Measurements from ENCODE around the gene FGF3.

The FGF3 gene

GRCh38 chr11:69818603-69819441, at the start of gene FGF3:
Gene FGF3 (minus strand): TSS chr11:69819416. CDS start chr11:69818933, 483 bp downstream.
- Histone ChIP-seq H3K4me1 (ENCODE audit: control insufficient read depth in 1 of 2, insufficient read depth in 2 of 2, low read length in 2 of 2) (no peaks in the 10 kb centered on the region), H3K4me3 (ENCODE audit: low read depth in 1 of 2, low read length in 2 of 2) (no peak within 1 kb of the TSS), H3K9me3 (ENCODE audit: control insufficient read depth in 1 of 2, low read length in 2 of 2) (no peaks in the 10 kb centered on the region), H3K9ac (ENCODE audit: low read depth in 1 of 2, low read length in 2 of 2) (no peak within 1 kb of the TSS), H3K27me3 (ENCODE audit: control insufficient read depth in 1 of 2, insufficient read depth in 2 of 2, low read length in 2 of 2) (peaks cover 55 to 58% of the 10 kb centered on the region in 2 donors), H3K36me3 (ENCODE audit: control insufficient read depth in 1 of 2, insufficient read depth in 2 of 2, low read length in 2 of 2) (no peaks in the 10 kb centered on the region), H3K27ac (ENCODE audit: low read depth, low read length) (no peak within 1 kb of the TSS)

- peaks cover 0 to 8% of the 10 kb centered on the region in 2 donors for H3K4me1 ChIP-seq (ENCODE audit: control insufficient read depth in 1 of 2, insufficient read depth in 2 of 2, low read length in 2 of 2)
- H3K4me3 ChIP-seq (ENCODE audit: low read depth in 1 of 2, low read length in 2 of 2) = no peak overlapping the region
- peaks cover 16 to 26% of the 10 kb centered on the region in 2 donors for H3K27me3 ChIP-seq (ENCODE audit: control insufficient read depth in 1 of 2, insufficient read depth in 2 of 2, low read length in 2 of 2)
- no peak overlapping the region for H3K9ac ChIP-seq (ENCODE audit: low read depth in 1 of 2, low read length in 2 of 2)
- no peaks in the 10 kb centered on the region for H3K9me3 ChIP-seq (ENCODE audit: control insufficient read depth in 1 of 2, low read length in 2 of 2)
- no peaks in the 10 kb centered on the region for H3K36me3 ChIP-seq (ENCODE audit: control insufficient read depth in 1 of 2, insufficient read depth in 2 of 2, low read length in 2 of 2)
- H3K27ac ChIP-seq (ENCODE audit: low read depth, low read length) = no peak overlapping the region
Observed at GRCh38 chr11:69868871-69869270, 49.7 kb upstream of the FGF3 start.

GRCh38 chr11:69868006-69868810, 49.0 kb upstream of the FGF3 start:
- Histone ChIP-seq H3K9ac (ENCODE audit: low read depth in 1 of 2, low read length in 2 of 2) (no peak overlapping the region), H3K27me3 (ENCODE audit: control insufficient read depth in 1 of 2, insufficient read depth in 2 of 2, low read length in 2 of 2) (peaks cover 19 to 26% of the 10 kb centered on the region in 2 donors)

GRCh38 chr11:69867076-69868005, 48.1 kb upstream of the FGF3 start:
- Histone ChIP-seq H3K9me3 (ENCODE audit: control insufficient read depth in 1 of 2, low read length in 2 of 2) (no peaks in the 10 kb centered on the region), H3K4me1 (ENCODE audit: control insufficient read depth in 1 of 2, insufficient read depth in 2 of 2, low read length in 2 of 2) (no peaks in the 10 kb centered on the region), H3K9ac (ENCODE audit: low read depth in 1 of 2, low read length in 2 of 2) (no peak overlapping the region), H3K27ac (ENCODE audit: low read depth, low read length) (no peak overlapping the region), H3K27me3 (ENCODE audit: control insufficient read depth in 1 of 2, insufficient read depth in 2 of 2, low read length in 2 of 2) (peaks cover 17 to 26% of the 10 kb centered on the region in 2 donors), H3K36me3 (ENCODE audit: control insufficient read depth in 1 of 2, insufficient read depth in 2 of 2, low read length in 2 of 2) (no peaks in the 10 kb centered on the region), H3K4me3 (ENCODE audit: low read depth in 1 of 2, low read length in 2 of 2) (no peak overlapping the region)

More at GRCh38 chr11:69868006-69868810, 49.0 kb upstream of the FGF3 start:
- Histone ChIP-seq H3K27ac (ENCODE audit: low read depth, low read length) (no peak overlapping the region), H3K4me1 (ENCODE audit: control insufficient read depth in 1 of 2, insufficient read depth in 2 of 2, low read length in 2 of 2) (peaks cover 0 to 5% of the 10 kb centered on the region in 2 donors), H3K36me3 (ENCODE audit: control insufficient read depth in 1 of 2, insufficient read depth in 2 of 2, low read length in 2 of 2) (no peaks in the 10 kb centered on the region), H3K9me3 (ENCODE audit: control insufficient read depth in 1 of 2, low read length in 2 of 2) (no peaks in the 10 kb centered on the region), H3K4me3 (ENCODE audit: low read depth in 1 of 2, low read length in 2 of 2) (no peak overlapping the region)

GRCh38 chr11:69866648-69867047, 47.4 kb upstream of the FGF3 start:
- Histone ChIP-seq H3K27ac (ENCODE audit: low read depth, low read length) (no peak overlapping the region), H3K9me3 (ENCODE audit: control insufficient read depth in 1 of 2, low read length in 2 of 2) (no peaks in the 10 kb centered on the region), H3K4me3 (ENCODE audit: low read depth in 1 of 2, low read length in 2 of 2) (no peak overlapping the region), H3K4me1 (ENCODE audit: control insufficient read depth in 1 of 2, insufficient read depth in 2 of 2, low read length in 2 of 2) (no peaks in the 10 kb centered on the region), H3K36me3 (ENCODE audit: control insufficient read depth in 1 of 2, insufficient read depth in 2 of 2, low read length in 2 of 2) (no peaks in the 10 kb centered on the region), H3K9ac (ENCODE audit: low read depth in 1 of 2, low read length in 2 of 2) (no peak overlapping the region), H3K27me3 (ENCODE audit: control insufficient read depth in 1 of 2, insufficient read depth in 2 of 2, low read length in 2 of 2) (peaks cover 21 to 32% of the 10 kb centered on the region in 2 donors)

GRCh38 chr11:69865707-69866106, 46.5 kb upstream of the FGF3 start:
- no peak overlapping the region for H3K9ac ChIP-seq (ENCODE audit: low read depth in 1 of 2, low read length in 2 of 2)
- H3K27me3 ChIP-seq (ENCODE audit: control insufficient read depth in 1 of 2, insufficient read depth in 2 of 2, low read length in 2 of 2) = peaks cover 28 to 37% of the 10 kb centered on the region in 2 donors
- no peaks in the 10 kb centered on the region for H3K4me1 ChIP-seq (ENCODE audit: control insufficient read depth in 1 of 2, insufficient read depth in 2 of 2, low read length in 2 of 2)

GRCh38 chr11:69864686-69865661, 45.8 kb upstream of the FGF3 start:
- no peak overlapping the region for H3K27ac ChIP-seq (ENCODE audit: low read depth, low read length)
- no peaks in the 10 kb centered on the region for H3K36me3 ChIP-seq (ENCODE audit: control insufficient read depth in 1 of 2, insufficient read depth in 2 of 2, low read length in 2 of 2)
- no peak overlapping the region for H3K4me3 ChIP-seq (ENCODE audit: low read depth in 1 of 2, low read length in 2 of 2)
- no peaks in the 10 kb centered on the region for H3K9me3 ChIP-seq (ENCODE audit: control insufficient read depth in 1 of 2, low read length in 2 of 2)
- H3K27me3 ChIP-seq (ENCODE audit: control insufficient read depth in 1 of 2, insufficient read depth in 2 of 2, low read length in 2 of 2) = peaks cover 28 to 37% of the 10 kb centered on the region in 2 donors
- no peak overlapping the region for H3K9ac ChIP-seq (ENCODE audit: low read depth in 1 of 2, low read length in 2 of 2)
- no peaks in the 10 kb centered on the region for H3K4me1 ChIP-seq (ENCODE audit: control insufficient read depth in 1 of 2, insufficient read depth in 2 of 2, low read length in 2 of 2)

More at GRCh38 chr11:69865707-69866106, 46.5 kb upstream of the FGF3 start:
- Histone ChIP-seq H3K27ac (ENCODE audit: low read depth, low read length) (no peak overlapping the region), H3K4me3 (ENCODE audit: low read depth in 1 of 2, low read length in 2 of 2) (no peak overlapping the region), H3K9me3 (ENCODE audit: control insufficient read depth in 1 of 2, low read length in 2 of 2) (no peaks in the 10 kb centered on the region), H3K36me3 (ENCODE audit: control insufficient read depth in 1 of 2, insufficient read depth in 2 of 2, low read length in 2 of 2) (no peaks in the 10 kb centered on the region)

- H3K27ac ChIP-seq (ENCODE audit: low read depth, low read length) = no peak overlapping the region
- peaks cover 28% of the 10 kb centered on the region in 2 donors for H3K27me3 ChIP-seq (ENCODE audit: control insufficient read depth in 1 of 2, insufficient read depth in 2 of 2, low read length in 2 of 2)
- no peak overlapping the region for H3K9ac ChIP-seq (ENCODE audit: low read depth in 1 of 2, low read length in 2 of 2)
- no peaks in the 10 kb centered on the region for H3K9me3 ChIP-seq (ENCODE audit: control insufficient read depth in 1 of 2, low read length in 2 of 2)
- H3K4me1 ChIP-seq (ENCODE audit: control insufficient read depth in 1 of 2, insufficient read depth in 2 of 2, low read length in 2 of 2) = no peaks in the 10 kb centered on the region
- H3K36me3 ChIP-seq (ENCODE audit: control insufficient read depth in 1 of 2, insufficient read depth in 2 of 2, low read length in 2 of 2) = no peaks in the 10 kb centered on the region
- H3K4me3 ChIP-seq (ENCODE audit: low read depth in 1 of 2, low read length in 2 of 2) = no peak overlapping the region
Observed at GRCh38 chr11:69863544-69864200, 44.5 kb upstream of the FGF3 start.
